Spinal cord (tissue), 10 donors: ENCODE measurements around the gene CACNA1E. TPM values are rescaled to one million over a fixed set of nuclear protein-coding genes. Genes with fewer than 3 reads are reported as not detected.
A peak's percentile ranks its signal among the peaks of the same experiment; 100 is the strongest.

Experiments used
- DNase-seq, 6 donors: peaks; one replicate each; pipeline versions ENCODE4 v3.0.0 to v3.0.0-alpha.2; 2013 to 2015; ENCODE audit warnings: low spot score in 6 of 6, low read depth in 4 of 6
- H3K27ac ChIP-seq: one replicate; pipeline ENCODE4 v1.5.1; 2013; ENCODE audit warnings: low read depth, low read length, control low read depth
- H3K27me3 ChIP-seq: one replicate; pipeline ENCODE4 v1.6.1; 2013; ENCODE audit warnings: low read length; ENCODE audit not compliant: control insufficient read depth, insufficient read depth
- H3K36me3 ChIP-seq: one replicate; pipeline ENCODE4 v1.6.1; 2013; ENCODE audit warnings: low read length; ENCODE audit not compliant: control insufficient read depth, insufficient read depth
- H3K4me1 ChIP-seq: one replicate; pipeline ENCODE4 v1.6.1; 2013; ENCODE audit warnings: low read length; ENCODE audit not compliant: control insufficient read depth, insufficient read depth
- H3K4me3 ChIP-seq: one replicate; pipeline ENCODE4 v1.5.1; 2013; ENCODE audit warnings: low read depth, low read length, control low read depth
- H3K9me3 ChIP-seq: one replicate; pipeline ENCODE4 v1.6.1; 2013; ENCODE audit warnings: low read length; ENCODE audit not compliant: control insufficient read depth, insufficient read depth
- WGBS: methylation state at CpG from one replicate; pipeline ENCODE4 v1.1.5; 2013; ENCODE audit warnings: missing lambda C conversion rate; ENCODE audit not compliant: insufficient coverage; 5-methylcytosine and 5-hydroxymethylcytosine counted together
- polyA plus RNA-seq, 2 donors: library from polyadenylated mRNA; unstranded; fragments of 120-200 nt; gene quantifications; one replicate each; pipeline ENCODE4 v1.2.1, GENCODE V29; 2013; ENCODE audit not compliant: insufficient read length in 2 of 2
- total RNA-seq, 2 donors: library from RNA; depleted of rRNA in 1 of 2; stranded (reverse); fragments of 120-200 nt in 1 of 2; fragments of >200 nt in 1 of 2; gene quantifications; one replicate each; pipeline versions ENCODE4 v1.2.3 to v1.2.4, GENCODE V29; 2013 to 2014
- donor health status: healthy.

The CACNA1E gene
- total and polyA plus RNA-seq, 4 donors, result 17.2 to 53.7 (median 37.0) TPM

GRCh38 chr1:181743878-181744312, 260.6 kb downstream of the CACNA1E start:
- peak in 1 of 6 donors; percentile 74 for DNase-seq
- 45% methylated on average over 3 of the region's 6 CpGs for WGBS
- Histone ChIP-seq H3K27ac (no peak overlapping the region), H3K9me3 (no peaks in the 10 kb centered on the region), H3K36me3 (peaks cover 17% of the 10 kb centered on the region), H3K4me3 (no peak overlapping the region), H3K27me3 (no peaks in the 10 kb centered on the region), H3K4me1 (peaks cover 20% of the 10 kb centered on the region)

GRCh38 chr1:181746224-181746623, 262.9 kb downstream of the CACNA1E start:
- H3K9me3 ChIP-seq, result no peaks in the 10 kb centered on the region
- WGBS, result no CpG with 5 or more reads among the region's 2 CpGs

GRCh38 chr1:181748013-181748412, 264.7 kb downstream of the CACNA1E start:
- Histone ChIP-seq H3K27ac (no peak overlapping the region), H3K4me3 (no peak overlapping the region), H3K4me1 (peaks cover 12% of the 10 kb centered on the region), H3K36me3 (peaks cover 12% of the 10 kb centered on the region), H3K27me3 (no peaks in the 10 kb centered on the region), H3K9me3 (no peaks in the 10 kb centered on the region)
- WGBS, result no CpG with 5 or more reads among the region's 2 CpGs
- DNase-seq, result no peak

More at GRCh38 chr1:181746224-181746623, 262.9 kb downstream of the CACNA1E start:
- H3K4me3 ChIP-seq, result no peak overlapping the region
- H3K4me1 ChIP-seq, result peaks cover 22% of the 10 kb centered on the region
- no peaks in the 10 kb centered on the region for H3K27me3 ChIP-seq
- peaks cover 16% of the 10 kb centered on the region for H3K36me3 ChIP-seq
- DNase-seq, result no peak
- H3K27ac ChIP-seq, result no peak overlapping the region

GRCh38 chr1:181754103-181754502, 270.8 kb downstream of the CACNA1E start:
- no peaks in the 10 kb centered on the region for H3K9me3 ChIP-seq
- H3K27ac ChIP-seq, result no peak overlapping the region
- WGBS, result 66% methylated on average over 2 of the region's 4 CpGs
- H3K27me3 ChIP-seq, result no peaks in the 10 kb centered on the region
- DNase-seq, result no peak
- H3K36me3 ChIP-seq, result peaks cover 34% of the 10 kb centered on the region
- H3K4me1 ChIP-seq, result peaks cover 3% of the 10 kb centered on the region
- H3K4me3 ChIP-seq, result no peak overlapping the region

GRCh38 chr1:181759481-181759880, 276.2 kb downstream of the CACNA1E start:
- Histone ChIP-seq H3K4me3 (no peak overlapping the region), H3K4me1 (no peaks in the 10 kb centered on the region), H3K27ac (no peak overlapping the region), H3K36me3 (peaks cover 18% of the 10 kb centered on the region), H3K9me3 (no peaks in the 10 kb centered on the region), H3K27me3 (no peaks in the 10 kb centered on the region)
- 0% methylated on average over 2 of the region's 3 CpGs for WGBS
- DNase-seq, result peak in 2 of 6 donors; percentile 23 to 59

- no peak for DNase-seq
- H3K36me3 ChIP-seq, result peaks cover 6% of the 10 kb centered on the region
- no peaks in the 10 kb centered on the region for H3K4me1 ChIP-seq
- H3K27ac ChIP-seq, result no peak overlapping the region
- no peak overlapping the region for H3K4me3 ChIP-seq
- no peaks in the 10 kb centered on the region for H3K27me3 ChIP-seq
- no peaks in the 10 kb centered on the region for H3K9me3 ChIP-seq
Measured at GRCh38 chr1:181763736-181764135, 280.4 kb downstream of the CACNA1E start.

GRCh38 chr1:181765451-181766026, 282.2 kb downstream of the CACNA1E start:
- Histone ChIP-seq H3K9me3 (no peaks in the 10 kb centered on the region), H3K4me3 (no peak overlapping the region), H3K36me3 (peaks cover 4% of the 10 kb centered on the region), H3K27me3 (no peaks in the 10 kb centered on the region), H3K27ac (no peak overlapping the region), H3K4me1 (no peaks in the 10 kb centered on the region)
- 70% methylated on average over 4 of the region's 5 CpGs for WGBS
- peak in 1 of 6 donors; percentile 83 for DNase-seq

GRCh38 chr1:181767001-181767708, 283.8 kb downstream of the CACNA1E start:
- no peaks in the 10 kb centered on the region for H3K4me1 ChIP-seq
- H3K27ac ChIP-seq, result no peak overlapping the region
- no peak for DNase-seq
- 95% methylated on average over 2 of the region's 2 CpGs for WGBS
- no peak overlapping the region for H3K4me3 ChIP-seq
- H3K9me3 ChIP-seq, result no peaks in the 10 kb centered on the region
- H3K36me3 ChIP-seq, result peaks cover 11% of the 10 kb centered on the region
- no peaks in the 10 kb centered on the region for H3K27me3 ChIP-seq

GRCh38 chr1:181768211-181768929, 285.1 kb downstream of the CACNA1E start:
- no peak for DNase-seq
- 100% methylated on average over 1 of the region's 3 CpGs for WGBS
- Histone ChIP-seq H3K4me3 (no peak overlapping the region), H3K4me1 (no peaks in the 10 kb centered on the region), H3K27me3 (no peaks in the 10 kb centered on the region), H3K9me3 (no peaks in the 10 kb centered on the region), H3K36me3 (peaks cover 9% of the 10 kb centered on the region), H3K27ac (no peak overlapping the region)
